GM12878 (cell line): ENCODE measurements around the gene THRAP3. TPM values are rescaled to one million over a fixed set of nuclear protein-coding genes. Genes with fewer than 3 reads are reported as not detected.

ENCODE experiments used
- ATAC-seq: fragments of 200-7000 bp; cut with Tn5 transposase; 3 replicates; pipeline ENCODE4 v1.9.1; 2020; ENCODE audit warnings: mild to moderate bottlenecking, moderate library complexity
- BruUV-seq: library from RNA; stranded (reverse); fragments of 400-500 nt; replicated peaks from 2 replicates; lab custom pipeline; 2021; lab: Mats Ljungman, UMichigan
- CTCF ChIA-PET: fragments of 300-600 bp; sonication (Branson Sonifier 250); formaldehyde crosslinking; extraction: SDS; loops from one replicate; lab custom pipeline; 2021; ENCODE audit warnings: inconsistent platforms; lab: Yijun Ruan, JAX
- POLR2A ChIA-PET: fragments of 350-600 bp; formaldehyde crosslinking; extraction: SDS; loops from one replicate; lab custom pipeline; 2021; ENCODE audit warnings: inconsistent platforms; lab: Charles Lee
- RAD21 ChIA-PET: fragments of 300-600 bp; sonication (Branson Sonifier 250); formaldehyde crosslinking; loops from one replicate; lab custom pipeline; 2023; ENCODE audit warnings: antibody characterized with exemption; ENCODE audit not compliant: unreplicated experiment; lab: Charles Lee
- SMC1A ChIA-PET: fragments of 300-600 bp; sonication (Branson Sonifier 250); formaldehyde crosslinking; loops from one replicate; lab custom pipeline; 2023; ENCODE audit not compliant: unreplicated experiment, uncharacterized antibody; lab: Charles Lee
- DNase-seq: peaks from one replicate; pipeline ENCODE4 v3.0.0-alpha.2; 2011; ENCODE audit warnings: low read depth, low spot score
- FAIRE-seq: peaks from 3 replicates; lab custom pipeline; 2011; peaks lifted over from hg19 to GRCh38; lab: Jason Lieb, UNC
- H2AFZ ChIP-seq: 2 replicates; pipeline ENCODE4 v1.6.0; 2011; ENCODE audit warnings: low read depth, low read length, control low read depth; ENCODE audit not compliant: control insufficient read depth
- H3K27ac ChIP-seq: 2 replicates; pipeline ENCODE4 v1.5.1; 2011; ENCODE audit warnings: control low read depth; ENCODE audit not compliant: control insufficient read depth, insufficient read depth
- H3K27me3 ChIP-seq, 2 experiments: replicated peaks in 1 of 2; 2 replicates each; pipeline versions ENCODE4 v1.6.0 to v1.6.1; 2011; ENCODE audit warnings: low read length in 1 of 2; ENCODE audit not compliant: control insufficient read depth in 2 of 2, insufficient read depth in 2 of 2
- H3K36me3 ChIP-seq, 2 experiments: 2 replicates each; pipeline ENCODE4 v1.5.1; 2011; ENCODE audit warnings: low read length in 1 of 2; ENCODE audit not compliant: control insufficient read depth in 2 of 2, insufficient read depth in 2 of 2
- H3K4me1 ChIP-seq: 2 replicates; pipeline ENCODE4 v1.6.1; 2011; ENCODE audit warnings: mild to moderate bottlenecking, low read length, moderate library complexity, mixed read lengths; ENCODE audit not compliant: control insufficient read depth, insufficient read depth
- H3K4me2 ChIP-seq: 2 replicates; pipeline ENCODE4 v1.6.0; 2011; ENCODE audit warnings: control low read depth; ENCODE audit not compliant: control insufficient read depth, insufficient read depth
- H3K4me3 ChIP-seq: fragments of 200-600 bp; sonication (generic); 2 replicates; pipeline ENCODE4 v1.5.1; 2016
- H3K79me2 ChIP-seq: 2 replicates; pipeline ENCODE4 v1.6.0; 2011; ENCODE audit warnings: low read length; ENCODE audit not compliant: control insufficient read depth, insufficient read depth
- H3K9ac ChIP-seq: 2 replicates; pipeline ENCODE4 v1.8.0; 2011; ENCODE audit warnings: low read length, control low read depth, mixed read lengths; ENCODE audit not compliant: control insufficient read depth, insufficient read depth
- H3K9me3 ChIP-seq: replicated peaks from 3 replicates; pipeline ENCODE4 v1.5.1; 2011; ENCODE audit warnings: mild to moderate bottlenecking, low read length; ENCODE audit not compliant: control insufficient read depth, insufficient read depth
- H4K20me1 ChIP-seq: 2 replicates; pipeline ENCODE4 v1.6.0; 2011; ENCODE audit not compliant: control insufficient read depth, insufficient read depth
- CBX5 ChIP-seq: sonication (generic); IDR thresholded peaks from 2 replicates; pipeline ENCODE4 v1.6.1; 2016; ENCODE audit warnings: low read depth, moderate library complexity, mild to moderate bottlenecking, inconsistent platforms
- E2F8 ChIP-seq: fragments of 450-650 bp; IDR thresholded peaks from 2 replicates; pipeline ENCODE4 v1.6.1; 2018; ENCODE audit warnings: mild to moderate bottlenecking, low read depth, moderate library complexity; ENCODE audit not compliant: partially characterized antibody
- HSF1 ChIP-seq: fragments of 150-350 bp; IDR thresholded peaks from 2 replicates; pipeline ENCODE4 v1.6.1; 2014; ENCODE audit warnings: mild to moderate bottlenecking, low read depth, low read length
- MLLT1 ChIP-seq: fragments of 450-650 bp; IDR thresholded peaks from 2 replicates; pipeline ENCODE4 v1.6.1; 2016; ENCODE audit warnings: mild to moderate bottlenecking
- NR2C2 ChIP-seq: IDR thresholded peaks from 2 replicates; pipeline ENCODE4 v1.6.1; 2011; ENCODE audit warnings: borderline replicate concordance, low read depth; ENCODE audit not compliant: control insufficient read depth, insufficient read length
- TBL1XR1 ChIP-seq: IDR thresholded peaks from 2 replicates; pipeline ENCODE4 v1.6.1; 2012; ENCODE audit warnings: low read depth, low read length, improper control_type of control experiment
- WGBS: methylation state at CpG from one replicate; pipeline ENCODE4 v1.1.6; 2016; ENCODE audit warnings: low lambda C conversion rate; ENCODE audit not compliant: insufficient replicate concordance, insufficient coverage; ENCODE audit errors: missing lambda C conversion rate; 5-methylcytosine and 5-hydroxymethylcytosine counted together
- in situ Hi-C: fragments of 300-500 bp; cut with MboI; formaldehyde crosslinking; loops from 9 replicates; pipeline ENCODE4 v1.14.3; 2018; ENCODE audit warnings: mixed read lengths
- intact Hi-C: fragments of 100-400 bp; cut with micrococcal nuclease; formaldehyde crosslinking; loops from one replicate; pipeline ENCODE4 v1.14.2; 2022; ENCODE audit not compliant: unreplicated experiment
- polyA plus RNA-seq, 11 experiments: library from polyadenylated mRNA; depleted of rRNA in 4 of 11; unstranded in 6 of 11; stranded (reverse) in 5 of 11; fragments of >200 nt; fragmentation: Nextera tagmentation in 4 of 11; fragmentation: Illumina TruSeq in 1 of 11; extraction: Ambion mirVana in 4 of 11; extraction: Trizol in 1 of 11; gene quantifications; 1 replicate in 1 of 11; 2 replicates in 10 of 11; pipeline versions ENCODE4 v1.2.1 to v1.2.3, GENCODE V29; 2011 to 2016; ENCODE audit warnings: inconsistent platforms in 2 of 11, missing spikeins in 2 of 11, low read depth in 1 of 11
- total RNA-seq, 4 experiments: library from RNA; depleted of rRNA in 3 of 4; stranded (reverse); fragments of >200 nt in 3 of 4; fragmentation: Illumina TruSeq in 1 of 4; extraction: Trizol in 1 of 4; gene quantifications; 2 replicates each; pipeline versions ENCODE4 v1.2.1 to v1.2.3, GENCODE V29; 2013 to 2021

THRAP3 gene
- total and polyA plus RNA-seq, 10 of the 15 experiments (the other 5 are each of a cell fraction or from before 2014, with no cell fraction given), result 76.3 to 173 (median 136) TPM

- RAD21 ChIA-PET, result interaction anchor here (0.8 to 2.1 kb wide), 3 partner anchors 60 to 134 kb away, joined by 3 to 16 read pairs (median 7); partner anchors contain the start of genes THRAP3 and TRAPPC3
- Histone ChIP-seq H3K9ac (no peak overlapping the region), H3K4me1 (no peaks in the 10 kb centered on the region; the same call in 1 of the 2 replicates), H3K27ac (no peak overlapping the region), H4K20me1 (no peaks in the 10 kb centered on the region), H3K36me3 (peaks cover 18 to 37% of the 10 kb centered on the region in 2 experiments), H3K79me2 (peaks cover 17% of the 10 kb centered on the region), H2AFZ (no peak overlapping the region), H3K4me2 (no peak overlapping the region), H3K27me3 (no peaks in the 10 kb centered on the region), H3K4me3 (no peak overlapping the region), H3K9me3 (no peaks in the 10 kb centered on the region)
- intact Hi-C loops, result no loop called here
- no peak for FAIRE-seq
- SMC1A ChIA-PET, result interaction anchor here (1.5 to 6.1 kb wide), 3 partner anchors 91 to 134 kb away, joined by 4 to 40 read pairs (median 7); partner anchors contain the start of gene TRAPPC3
- in situ Hi-C loops, result loop anchor here (10.0 kb wide), 1 partner anchor 179 kb away; no protein-coding TSS in a partner anchor
- 87% methylated on average over 1 of the region's 1 CpG for WGBS
- CTCF ChIA-PET, result interaction anchor here (1.1 to 2.1 kb wide), 3 partner anchors 10 to 134 kb away, joined by 3 to 16 read pairs (median 16); partner anchors contain the start of gene TRAPPC3
- ATAC-seq, result no peak
- POLR2A ChIA-PET, result interaction anchor here (1.2 kb wide), 1 partner anchor 14 kb away, joined by 3 read pairs; no protein-coding TSS in a partner anchor
- BruUV-seq, result no TSS peak
- DNase-seq, result no peak
- TF ChIP-seq NR2C2 (no peak), CBX5 (no peak), HSF1 (no peak), TBL1XR1 (no peak), MLLT1 (no peak), E2F8 (no peak)
Measured at GRCh38 chr1:36284061-36284460, 59.8 kb downstream of the THRAP3 start.
